Occipital lobe (tissue), 2 donors: ENCODE measurements around the gene SLC35G1. TPM values are rescaled to one million over a fixed set of nuclear protein-coding genes. Genes with fewer than 3 reads are reported as not detected.

Experiments
- DNase-seq: peaks from one replicate; lab custom pipeline; 2025; lab: John Stamatoyannopoulos, UW
- total RNA-seq: library from RNA; depleted of rRNA; stranded (reverse); fragments of >200 nt; gene quantifications from one replicate; pipeline ENCODE4 v1.2.3, GENCODE V29; 2014

The SLC35G1 gene, protein sequence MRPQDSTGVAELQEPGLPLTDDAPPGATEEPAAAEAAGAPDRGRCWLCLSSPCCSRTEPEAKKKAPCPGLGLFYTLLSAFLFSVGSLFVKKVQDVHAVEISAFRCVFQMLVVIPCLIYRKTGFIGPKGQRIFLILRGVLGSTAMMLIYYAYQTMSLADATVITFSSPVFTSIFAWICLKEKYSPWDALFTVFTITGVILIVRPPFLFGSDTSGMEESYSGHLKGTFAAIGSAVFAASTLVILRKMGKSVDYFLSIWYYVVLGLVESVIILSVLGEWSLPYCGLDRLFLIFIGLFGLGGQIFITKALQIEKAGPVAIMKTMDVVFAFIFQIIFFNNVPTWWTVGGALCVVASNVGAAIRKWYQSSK
- total RNA-seq, result 5.9 TPM

DNA sequence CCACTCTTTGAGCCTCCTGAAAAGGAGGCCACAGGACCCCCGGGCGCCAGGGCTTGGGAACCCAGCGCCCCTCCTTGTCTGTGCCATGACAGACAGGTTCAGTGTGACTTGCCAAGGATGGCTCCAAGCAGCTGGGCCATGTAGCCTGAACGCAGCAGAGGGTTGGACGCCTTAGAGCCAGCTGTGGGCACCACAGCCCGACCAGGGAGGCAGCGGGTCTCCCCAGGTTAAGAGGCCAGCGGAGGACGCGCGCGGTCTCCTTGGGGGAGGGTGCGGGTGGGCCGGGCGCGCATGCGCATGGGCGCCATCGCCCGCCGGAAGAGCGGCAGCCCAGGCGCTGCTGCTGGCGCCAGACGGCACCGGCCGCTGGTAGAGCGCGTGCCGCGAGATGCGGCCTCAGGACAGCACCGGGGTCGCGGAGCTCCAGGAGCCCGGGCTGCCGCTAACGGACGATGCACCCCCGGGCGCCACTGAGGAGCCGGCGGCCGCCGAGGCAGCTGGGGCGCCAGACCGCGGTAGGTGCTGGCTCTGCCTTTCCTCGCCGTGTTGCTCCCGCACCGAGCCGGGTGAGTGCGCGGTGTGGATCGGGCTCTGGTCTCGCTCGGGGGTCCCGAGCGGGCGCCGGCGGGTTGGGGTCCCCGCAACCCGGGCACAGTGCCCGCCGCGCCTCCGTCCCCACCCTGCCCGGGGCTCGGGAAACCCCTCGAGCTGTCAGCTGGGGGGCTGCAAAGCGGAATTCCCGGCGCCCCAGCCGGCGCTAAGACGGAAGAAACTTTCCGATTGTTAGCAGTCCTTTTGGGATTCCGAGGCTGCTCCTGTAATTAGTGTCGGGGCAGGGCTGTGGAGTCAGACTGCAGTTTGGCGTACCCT is at the start of gene SLC35G1:
Gene SLC35G1, plus strand, starts transcription at position 333 of the 870 bp plus-strand sequence. Its CDS starts 56 bp downstream, at position 389.
- DNase-seq, result peak; percentile 57

DNA sequence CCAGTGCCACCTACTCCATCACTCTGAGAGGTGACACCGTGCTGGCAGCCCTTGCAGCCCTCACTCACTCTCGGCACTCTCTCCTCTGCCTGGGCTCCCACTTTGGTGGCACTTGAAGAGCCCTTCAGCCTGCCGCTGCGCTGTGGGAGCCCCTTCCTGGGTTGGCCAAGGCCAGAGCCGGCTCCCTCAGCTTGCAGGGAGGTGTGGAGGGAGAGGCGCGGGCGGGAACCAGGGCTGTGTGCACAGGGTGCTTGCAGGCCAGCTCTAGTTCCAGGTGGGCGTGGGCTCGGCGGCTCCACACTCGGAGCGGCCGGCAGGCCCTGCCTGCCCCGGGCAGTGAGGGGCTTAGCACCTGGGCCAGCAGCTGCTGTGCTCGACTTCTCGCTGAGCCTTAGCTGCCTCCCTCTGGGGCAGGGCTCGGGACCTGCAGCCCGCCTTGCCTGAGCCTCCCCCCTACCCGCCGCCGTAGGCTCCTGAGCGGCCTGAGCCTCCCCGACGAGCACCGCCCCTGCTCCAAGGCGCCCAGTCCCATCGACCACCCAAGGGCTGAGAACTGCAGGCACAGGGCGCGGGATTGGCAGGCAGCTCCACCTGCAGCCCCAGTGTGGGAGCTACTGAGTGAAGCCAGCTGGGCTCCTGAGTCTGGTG is 48.7 kb upstream of the SLC35G1 start:
- DNase-seq, result no peak

DNA sequence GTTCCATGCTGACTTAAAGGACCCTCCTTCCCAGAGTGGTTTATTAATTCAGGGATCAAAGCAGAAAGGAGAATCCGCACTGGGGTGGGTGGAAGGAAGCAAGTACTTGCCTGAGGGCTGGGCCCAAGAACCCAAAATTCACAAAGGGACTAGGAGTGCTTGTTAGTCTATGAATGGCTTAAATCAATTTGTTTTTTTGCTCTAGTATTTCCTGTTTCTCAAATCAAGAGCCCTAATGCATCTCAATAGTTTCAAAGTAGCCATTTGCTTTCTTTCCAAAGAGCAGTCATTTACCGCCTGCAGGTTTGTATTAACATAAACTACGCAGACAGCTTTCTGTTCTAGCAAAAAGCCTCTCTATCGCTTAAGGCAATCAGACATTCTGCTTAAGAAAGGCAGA is 44.2 kb upstream of the SLC35G1 start:
- DNase-seq, result no peak

DNA sequence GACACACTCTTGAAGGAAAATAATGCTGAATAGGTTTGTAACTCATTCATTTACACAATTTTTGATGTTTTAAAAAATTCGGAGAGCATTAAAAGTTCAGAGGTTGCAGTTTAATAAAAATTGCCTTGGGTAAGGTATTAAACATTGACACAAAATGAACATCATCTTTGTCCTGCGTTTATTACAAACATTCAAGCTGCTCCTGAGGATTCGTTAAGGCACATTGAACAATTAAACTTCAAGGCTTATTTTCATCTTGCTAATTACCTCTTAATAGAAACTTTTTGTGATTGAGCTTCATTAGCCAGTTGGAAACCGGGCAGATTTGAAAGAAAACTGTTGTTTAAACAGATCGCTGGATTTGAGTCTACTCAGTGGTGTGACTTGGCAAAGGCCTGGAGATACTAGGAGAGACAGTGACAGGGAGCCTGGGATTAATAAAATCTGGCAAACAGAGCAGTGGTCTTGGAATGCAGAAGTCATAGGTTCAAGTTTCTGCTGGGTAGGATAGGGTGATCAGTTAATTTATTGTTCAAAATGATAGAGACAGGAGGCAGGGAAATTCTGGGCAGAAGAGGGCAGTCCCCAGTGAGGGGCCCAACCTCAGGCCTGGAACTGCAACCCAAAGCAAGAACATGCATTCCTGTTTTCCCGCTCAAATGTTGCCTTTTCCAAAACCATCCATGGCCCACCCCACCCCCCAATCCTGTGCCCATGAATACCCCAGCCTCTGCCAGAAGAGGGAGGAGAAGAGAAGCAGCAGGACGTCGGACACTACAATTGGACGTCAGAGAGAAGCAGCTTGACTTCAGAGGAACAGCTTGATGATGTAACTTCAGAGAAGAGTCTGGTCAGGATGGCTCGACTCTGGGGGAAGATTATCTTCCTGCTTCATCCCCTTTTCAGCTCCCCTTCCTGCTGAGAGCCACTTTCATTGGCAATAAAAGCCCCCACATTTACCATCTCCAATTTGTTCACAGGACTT is 43.5 kb upstream of the SLC35G1 start:
- no peak for DNase-seq

DNA sequence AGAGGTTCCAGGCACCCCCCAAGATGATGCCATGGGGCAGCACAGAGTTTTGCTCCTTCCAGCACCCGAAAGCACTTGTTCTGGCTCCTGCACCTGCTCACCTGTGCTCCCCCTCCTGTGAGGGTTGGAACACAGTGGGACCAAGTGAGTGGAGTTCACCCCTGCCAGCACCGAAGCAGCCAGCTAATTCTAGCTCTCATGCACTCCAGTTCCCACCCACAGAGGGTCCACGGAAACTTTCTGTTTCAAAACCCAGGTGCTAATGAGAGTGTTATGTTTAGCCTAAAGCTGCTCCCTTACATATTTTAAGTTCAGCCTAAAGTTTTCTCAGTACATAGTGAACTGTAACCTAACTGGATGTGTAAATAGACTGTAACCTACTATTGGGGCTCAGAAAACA is 42.6 kb upstream of the SLC35G1 start:
- no peak for DNase-seq

DNA sequence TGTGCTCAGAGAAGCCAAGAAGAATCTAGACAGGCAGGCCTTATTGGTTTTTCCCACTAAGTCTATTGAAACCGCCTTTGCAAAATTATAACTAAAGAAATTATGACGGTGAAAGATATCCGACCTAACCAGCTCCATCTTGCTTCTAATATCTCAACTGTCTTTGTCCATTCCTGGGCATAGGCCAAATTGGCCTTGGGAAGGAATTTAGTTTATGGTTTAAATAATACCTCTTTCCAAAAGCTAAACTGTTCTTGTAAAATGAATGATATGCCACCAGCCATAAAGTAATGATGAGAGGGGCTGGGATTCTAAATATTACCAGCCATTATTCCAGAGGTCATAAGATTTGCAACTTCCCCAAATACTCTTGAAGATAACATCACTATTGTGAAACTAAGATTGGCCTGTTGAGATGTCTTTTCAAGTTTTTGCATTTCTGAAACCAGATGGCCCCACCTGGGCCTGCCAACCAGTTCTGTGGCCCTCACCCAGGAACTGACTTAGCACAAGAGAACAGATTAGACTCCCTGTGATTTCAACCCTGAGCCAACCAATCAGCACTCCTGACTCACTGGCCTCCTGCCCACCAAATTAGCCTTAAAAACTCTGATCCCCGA is 41.2 kb upstream of the SLC35G1 start:
- no peak for DNase-seq

DNA sequence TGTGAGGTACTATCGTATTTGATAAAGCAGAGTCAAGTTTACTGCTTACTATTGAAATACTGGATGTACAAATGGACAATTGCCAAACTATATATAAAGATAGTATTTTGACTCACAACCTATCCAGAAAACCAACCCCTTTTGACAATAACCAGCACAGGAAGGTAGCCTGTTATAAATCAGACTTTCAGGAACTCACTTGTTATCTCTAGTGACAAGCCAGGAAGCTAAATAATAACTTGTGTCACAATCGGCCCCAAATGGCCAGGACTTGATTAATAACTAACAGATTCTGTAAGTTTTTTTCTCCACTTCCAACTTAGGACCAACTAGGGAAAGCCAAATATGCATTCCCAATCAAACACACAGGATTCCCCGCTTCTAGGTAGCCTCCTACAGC is 38.8 kb upstream of the SLC35G1 start:
- DNase-seq, result no peak

DNA sequence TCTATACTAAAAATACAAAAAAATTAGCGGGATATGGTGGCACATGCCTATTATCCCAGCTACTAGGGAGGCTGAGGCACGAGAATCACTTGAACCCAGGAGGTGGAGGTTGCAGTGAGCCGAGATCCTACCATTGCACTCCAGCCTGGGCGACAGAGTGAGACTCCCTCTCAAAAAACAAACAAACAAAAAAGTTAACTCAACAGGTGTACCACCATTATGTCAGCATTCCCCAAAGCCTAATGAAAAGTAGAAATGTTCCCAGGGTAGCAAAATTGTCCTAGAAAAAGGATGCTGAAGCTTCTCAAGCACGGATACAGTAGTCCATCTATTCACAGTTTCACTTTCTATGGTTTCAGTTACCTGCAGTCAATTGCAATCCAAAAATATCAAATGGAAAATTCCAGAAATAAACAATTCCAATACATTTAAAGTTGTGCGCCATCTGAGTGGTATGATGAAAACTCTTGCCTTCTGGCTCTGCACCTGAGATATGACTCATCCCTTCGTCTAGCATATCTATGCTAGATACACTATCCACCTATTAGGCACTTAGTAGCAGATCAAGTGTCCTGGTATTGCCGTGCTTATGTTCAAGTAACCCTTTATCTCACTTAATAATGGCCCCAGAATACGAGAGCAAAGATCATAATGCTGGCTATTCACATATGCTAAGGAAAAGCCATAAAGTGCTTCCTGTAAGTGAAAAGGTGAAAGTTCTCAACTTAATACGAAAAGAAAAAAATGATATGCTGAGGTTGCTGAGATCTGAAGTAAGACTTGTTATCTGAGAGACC is 37.2 kb upstream of the SLC35G1 start:
- no peak for DNase-seq

DNA sequence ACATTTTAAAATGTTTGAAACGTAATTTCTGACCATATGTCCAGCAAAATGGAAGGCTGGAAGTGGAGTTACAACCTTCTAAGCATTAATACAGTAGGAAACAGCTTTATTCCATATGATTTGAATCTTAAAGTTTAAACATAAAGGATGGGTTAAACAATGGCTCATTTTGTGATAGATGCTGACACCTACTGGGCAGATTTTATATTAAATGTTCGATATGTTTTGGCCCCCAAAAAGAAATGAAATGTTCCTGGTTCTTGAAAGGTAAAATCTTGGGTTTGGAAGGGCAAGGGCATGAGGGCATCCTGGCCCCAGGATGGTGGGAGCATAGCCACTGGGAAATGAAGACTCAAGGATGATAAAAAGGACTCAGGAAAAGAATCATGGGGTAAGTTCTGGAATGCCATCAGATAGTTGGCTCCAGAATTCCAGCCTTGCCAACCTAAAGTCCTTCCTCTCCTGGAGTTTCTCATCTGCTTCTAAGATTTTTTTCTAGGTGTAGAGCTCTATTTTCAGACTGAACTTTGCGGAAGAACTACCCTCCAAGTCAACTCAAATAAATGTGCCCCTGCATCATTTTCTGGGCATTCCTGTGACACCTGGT is 34.6 kb upstream of the SLC35G1 start:
- DNase-seq, result no peak

DNA sequence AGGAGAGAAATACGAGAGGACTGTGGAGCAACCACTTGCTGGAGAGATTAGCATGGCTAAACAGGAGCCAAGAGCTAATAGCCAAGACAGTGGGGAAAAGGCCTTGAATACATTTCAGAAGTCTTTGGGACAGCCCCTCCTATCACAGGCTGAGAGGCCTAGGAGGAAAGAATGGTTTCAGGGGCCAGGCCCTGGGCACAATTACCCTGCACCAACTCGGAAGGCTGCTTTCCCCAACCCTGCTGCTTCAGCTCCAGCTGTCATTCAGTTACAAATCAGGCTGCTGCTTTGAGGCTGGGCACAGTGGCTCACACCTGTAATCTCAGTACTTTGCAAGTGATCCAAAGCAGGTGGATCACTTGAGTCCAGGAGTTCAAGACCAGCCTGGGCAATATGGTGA is 32.0 kb upstream of the SLC35G1 start:
- no peak for DNase-seq

DNA sequence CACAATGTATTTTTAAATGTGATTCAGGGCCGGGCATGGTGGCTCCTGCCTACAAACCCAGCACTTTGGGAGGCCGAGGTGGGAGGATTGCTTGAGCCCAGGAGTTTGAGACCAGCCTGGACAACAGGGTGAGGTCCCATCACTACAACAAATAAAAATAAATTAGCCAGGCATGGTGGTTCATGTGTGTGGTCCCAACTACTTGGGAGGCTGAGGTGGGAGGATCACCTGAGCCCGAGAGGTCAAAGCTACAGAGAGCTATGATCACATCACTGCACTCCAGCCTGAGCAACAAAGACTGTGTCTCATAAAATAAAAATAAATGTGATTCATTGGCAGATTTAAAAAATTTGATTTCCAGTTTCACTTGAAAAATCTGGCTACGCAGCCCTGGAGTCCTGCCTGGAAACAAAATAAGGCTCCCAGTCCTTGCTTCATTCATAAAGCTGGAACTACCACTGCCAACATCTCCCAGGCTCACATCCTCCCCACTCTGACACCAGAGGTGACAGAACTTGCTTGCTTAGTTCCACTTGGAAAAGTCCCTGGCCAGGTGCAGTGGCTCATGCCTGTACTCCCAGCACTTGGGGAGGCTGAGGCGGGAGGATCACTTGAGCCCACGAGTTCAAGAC is 27.9 kb upstream of the SLC35G1 start:
- no peak for DNase-seq

DNA sequence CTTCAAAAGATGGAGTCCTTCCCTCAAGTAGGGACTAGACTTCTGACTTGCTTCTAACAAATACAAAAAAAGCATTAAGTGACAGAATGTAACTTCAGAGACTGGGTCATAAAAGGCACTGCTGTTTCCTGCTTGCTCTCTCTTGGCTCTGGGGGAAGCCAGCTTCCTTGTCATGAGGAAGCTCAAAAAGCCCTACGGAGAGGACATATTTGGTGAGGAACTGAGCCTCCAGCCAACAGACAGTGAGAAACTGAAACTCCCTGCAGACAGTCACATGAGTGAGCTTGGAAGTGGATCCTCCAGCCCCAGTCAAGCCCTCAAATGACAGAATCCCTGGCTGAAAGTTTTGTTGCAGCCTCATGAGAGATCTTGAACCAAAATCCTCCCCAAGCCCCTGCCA is 26.3 kb upstream of the SLC35G1 start:
- no peak for DNase-seq

DNA sequence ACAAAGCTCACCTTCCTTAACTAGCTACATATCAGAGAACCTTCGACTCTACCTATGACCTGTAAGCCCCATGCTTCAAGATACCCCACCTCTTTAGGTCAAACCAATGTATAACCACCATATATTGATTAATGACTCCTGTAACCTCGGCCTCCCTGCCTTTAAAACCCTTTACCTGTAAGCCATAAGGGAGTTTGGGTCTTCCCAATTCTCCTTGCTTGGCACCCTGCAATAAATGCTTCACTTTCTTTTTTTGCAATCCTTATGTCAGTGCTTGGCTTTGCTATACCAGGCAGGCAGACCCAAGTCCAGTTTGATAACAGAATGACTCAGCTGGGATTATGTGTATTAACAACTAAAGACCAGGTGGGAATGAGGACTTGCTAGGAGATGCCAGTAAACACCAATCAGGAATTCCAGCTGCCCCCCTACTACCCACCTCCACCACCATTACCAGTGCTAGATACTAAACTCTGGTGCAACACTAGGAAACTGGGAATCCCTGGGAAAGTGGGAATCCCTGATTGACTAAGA is 22.0 kb upstream of the SLC35G1 start:
- no peak for DNase-seq

DNA sequence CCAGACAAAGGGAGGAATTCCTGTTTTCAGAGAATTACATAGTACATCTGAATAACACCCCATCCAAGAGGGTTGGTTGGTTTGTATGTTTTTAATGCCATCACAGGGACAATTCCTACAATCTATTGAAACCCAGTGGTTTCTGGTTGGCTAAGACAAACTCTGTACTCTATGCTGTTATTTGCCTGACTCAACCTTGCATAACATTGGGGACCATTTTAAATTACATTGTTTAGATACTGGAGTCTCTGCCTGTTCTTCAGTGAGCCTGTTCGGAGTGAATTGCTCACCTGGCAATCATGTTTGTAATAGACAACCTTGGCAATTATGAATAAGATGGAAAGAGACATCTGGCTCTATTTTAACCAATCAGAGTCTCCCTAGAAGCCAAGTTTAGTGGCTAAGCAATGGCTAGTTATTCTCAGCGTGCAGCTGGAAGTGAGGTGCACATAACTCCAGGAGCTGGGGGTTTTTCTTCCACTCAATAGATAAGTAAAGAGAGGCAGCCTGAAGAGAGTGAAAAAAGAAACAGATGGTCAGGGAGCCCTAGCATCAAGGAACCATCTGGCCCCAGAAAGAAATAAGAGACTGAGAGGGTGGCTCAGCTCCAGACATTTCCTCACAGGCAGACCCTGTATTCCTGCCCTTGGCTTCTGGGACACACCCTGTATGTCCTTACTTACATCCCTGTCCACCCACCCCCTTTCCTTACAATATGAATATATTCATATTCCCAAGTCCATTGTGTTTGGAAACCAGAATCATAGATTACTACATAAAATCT is 21.2 kb upstream of the SLC35G1 start:
- DNase-seq, result no peak

DNA sequence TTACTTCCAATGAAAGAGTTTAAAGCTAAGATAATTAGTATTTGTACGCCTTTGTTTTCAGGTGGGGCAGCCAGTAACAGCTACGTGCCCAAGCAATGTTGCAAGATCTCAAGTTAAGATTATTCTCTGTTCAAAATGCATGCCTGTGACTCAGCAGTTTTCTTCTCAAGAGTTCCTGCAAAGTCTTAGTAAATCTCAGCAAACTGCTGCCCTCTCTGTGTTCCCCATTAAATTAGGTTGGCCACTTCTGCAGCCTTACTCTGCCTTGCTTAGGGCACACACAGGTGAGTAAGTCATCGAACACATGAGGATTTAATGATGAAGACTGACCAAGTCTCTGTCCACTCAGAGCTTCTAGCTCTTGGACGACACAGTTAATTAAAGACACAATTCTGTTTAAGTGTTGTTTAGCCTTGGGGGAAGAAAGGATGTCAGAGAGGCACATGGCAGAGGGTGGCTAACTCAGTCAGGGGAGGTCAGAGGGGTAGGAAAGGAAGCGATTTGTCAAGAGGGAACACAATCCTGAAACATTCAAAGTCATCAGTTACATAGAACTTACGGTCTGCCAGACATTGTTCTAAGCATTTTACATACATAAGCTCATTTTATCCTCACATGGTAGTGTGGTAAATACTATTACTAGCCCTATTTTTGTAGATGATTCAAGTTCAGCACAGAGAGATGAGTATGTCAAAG is 20.2 kb upstream of the SLC35G1 start:
- DNase-seq, result no peak

DNA sequence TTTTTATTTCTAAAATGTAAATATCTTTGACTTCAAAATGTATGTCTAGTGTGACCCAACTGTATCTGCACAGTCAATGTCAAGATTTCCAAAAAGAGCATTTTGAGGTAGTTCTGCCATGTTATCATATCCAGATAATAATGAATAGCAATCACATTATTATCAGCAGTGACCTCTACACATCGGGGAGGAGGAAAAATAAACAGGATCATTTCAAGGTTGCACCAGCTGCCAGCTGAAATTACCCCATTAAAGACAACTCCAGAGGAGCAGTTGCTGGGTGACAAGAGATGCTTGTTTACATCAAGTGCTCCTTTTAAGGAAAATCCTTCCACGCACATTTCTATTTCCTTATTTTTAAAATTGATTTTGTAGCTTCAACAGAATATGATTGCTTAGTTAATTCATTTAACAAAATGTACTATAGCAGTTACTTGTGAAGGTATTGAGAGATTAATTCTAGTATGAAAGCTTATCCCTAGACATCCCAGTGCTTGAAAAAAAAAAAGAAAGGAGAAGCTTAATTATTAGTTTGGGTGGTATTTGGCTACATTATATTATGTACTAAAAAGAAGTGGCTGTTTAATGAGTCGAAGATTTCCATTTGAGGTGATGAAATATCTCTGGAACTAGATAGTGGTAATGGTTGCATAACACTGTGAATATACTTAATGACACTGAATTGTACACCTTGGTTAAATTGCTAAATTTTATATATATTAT is 19.3 kb upstream of the SLC35G1 start:
- no peak for DNase-seq

DNA sequence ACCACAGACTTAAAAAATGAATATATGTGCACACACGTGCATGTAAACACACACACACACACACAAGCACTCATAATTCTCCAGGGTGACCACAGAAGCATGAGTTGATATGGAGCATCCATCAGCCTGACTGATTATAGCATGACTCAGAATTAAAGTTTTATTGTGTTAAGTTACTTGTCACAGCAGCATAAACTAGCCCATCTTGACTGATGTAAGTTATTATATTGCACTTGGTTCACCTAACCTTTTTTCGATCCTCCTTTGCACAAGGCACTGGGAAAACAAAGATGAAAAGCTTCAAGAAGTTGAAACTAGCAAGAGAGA is 18.8 kb upstream of the SLC35G1 start:
- no peak for DNase-seq
